PC-9 (cell line): ENCODE results near the gene ELAPOR2. TPM values are rescaled to one million over a fixed set of nuclear protein-coding genes. Genes with fewer than 3 reads are reported as not detected.

Source experiments
- BruUV-seq: library from RNA; stranded (reverse); fragments of 400-500 nt; replicated peaks from 2 replicates; lab custom pipeline; 2021; lab: Mats Ljungman, UMichigan
- CTCF ChIA-PET: fragments of 300-600 bp; sonication (Branson Sonifier 250); formaldehyde crosslinking; loops from one replicate; lab custom pipeline; 2022; ENCODE audit warnings: antibody characterized with exemption; lab: Charles Lee
- POLR2A ChIA-PET: fragments of 300-600 bp; sonication (Branson Sonifier 250); formaldehyde crosslinking; loops from one replicate; lab custom pipeline; 2022; ENCODE audit warnings: antibody characterized with exemption; ENCODE audit not compliant: unreplicated experiment; lab: Charles Lee
- DNase-seq, 2 experiments: peaks; one replicate each; pipeline versions ENCODE4 v3.0.0 to v3.0.0-alpha.2; 2015 to 2022; ENCODE audit warnings: mixed read lengths in 1 of 2
- H2AFZ ChIP-seq: fragments of 200-600 bp; sonication (generic); 2 replicates; pipeline ENCODE4 v1.8.1; 2017; ENCODE audit warnings: antibody characterized with exemption
- H3F3A ChIP-seq: fragments of 200-600 bp; sonication (generic); 2 replicates; pipeline ENCODE4 v1.8.1; 2017; ENCODE audit warnings: antibody characterized with exemption, mild to moderate bottlenecking, low read depth; ENCODE audit not compliant: insufficient read depth
- H3K27ac ChIP-seq: fragments of 200-600 bp; sonication (generic); 2 replicates; pipeline ENCODE4 v1.6.1; 2016; ENCODE audit warnings: mixed run types
- H3K27me3 ChIP-seq: fragments of 200-600 bp; sonication (generic); 2 replicates; pipeline ENCODE4 v1.6.1; 2016; ENCODE audit warnings: low read depth, mixed run types; ENCODE audit not compliant: insufficient read depth
- H3K36me3 ChIP-seq: fragments of 200-600 bp; sonication (generic); 2 replicates; pipeline ENCODE4 v1.6.1; 2016; ENCODE audit warnings: low read depth, mixed run types
- H3K4me1 ChIP-seq: fragments of 200-600 bp; sonication (generic); replicated peaks from 2 replicates; pipeline ENCODE4 v1.6.1; 2016; ENCODE audit warnings: mixed run types; ENCODE audit not compliant: insufficient read depth
- H3K4me2 ChIP-seq: fragments of 200-600 bp; sonication (generic); 2 replicates; pipeline ENCODE4 v1.6.1; 2017; ENCODE audit warnings: mixed run types
- H3K4me3 ChIP-seq: fragments of 200-600 bp; sonication (generic); 2 replicates; pipeline ENCODE4 v1.6.1; 2016; ENCODE audit warnings: mixed run types
- H3K79me2 ChIP-seq: fragments of 200-600 bp; sonication (generic); 2 replicates; pipeline ENCODE4 v1.6.1; 2017; ENCODE audit warnings: low read depth, mixed run types
- H3K9me2 ChIP-seq: fragments of 200-600 bp; sonication (generic); 2 replicates; pipeline ENCODE4 v1.8.1; 2017; ENCODE audit warnings: mild to moderate bottlenecking; ENCODE audit not compliant: insufficient read depth
- H3K9me3 ChIP-seq: fragments of 200-600 bp; sonication (generic); 2 replicates; pipeline ENCODE4 v1.8.1; 2016; ENCODE audit warnings: low read depth; ENCODE audit not compliant: insufficient read depth
- H4K20me1 ChIP-seq: fragments of 200-600 bp; sonication (generic); 2 replicates; pipeline ENCODE4 v1.8.1; 2017; ENCODE audit not compliant: insufficient read depth
- EZH2 ChIP-seq: fragments of 200-600 bp; sonication (generic); IDR thresholded peaks from 2 replicates; pipeline ENCODE4 v1.8.0; 2017; ENCODE audit warnings: antibody characterized with exemption, low read depth
- intact Hi-C: fragments of 100-400 bp; cut with micrococcal nuclease; formaldehyde crosslinking; loops from one replicate; pipeline ENCODE4 v1.10.0; 2022; ENCODE audit not compliant: unreplicated experiment
- total RNA-seq: library from RNA; stranded (reverse); gene quantifications from 2 replicates; pipeline ENCODE4 v1.2.3, GENCODE V29; 2021
- TF ChIP-seq, protein P1 (sequence below): fragments of 200-600 bp; sonication (generic); conservative IDR thresholded peaks from 2 replicates; pipeline ENCODE4 v1.6.1; 2017; ENCODE audit warnings: mixed run types, antibody characterized with exemption, mild to moderate bottlenecking, moderate library complexity

Gene ELAPOR2
- total RNA-seq, 1 experiment from 2014 or later: 11.0 TPM

DNA sequence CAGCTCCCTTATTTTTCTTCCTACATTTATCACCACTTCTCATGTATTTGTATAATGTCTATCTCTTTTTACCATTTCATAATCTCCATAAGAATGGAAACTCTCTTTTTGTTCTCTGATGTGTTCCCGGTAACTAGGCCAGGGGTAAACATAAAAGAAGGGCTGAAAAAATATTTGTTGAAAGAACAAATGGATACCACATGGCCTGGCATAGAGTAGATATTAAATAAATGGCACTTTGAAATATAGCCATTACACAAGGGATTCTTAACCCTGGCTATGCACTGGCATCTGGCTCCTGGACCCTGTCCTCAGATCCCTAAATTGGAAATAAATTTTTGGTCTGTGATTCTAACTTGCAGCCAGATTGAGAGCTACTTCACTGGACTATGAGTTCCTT lies 30.4 kb downstream of the ELAPOR2 start:
- Histone ChIP-seq H3K27ac (no peak overlapping the region), H3K79me2 (no peaks in the 10 kb centered on the region; the same call in 1 of the 2 replicates), H4K20me1 (no peaks in the 10 kb centered on the region), H3K27me3 (no peaks in the 10 kb centered on the region), H3K9me2 (no peaks in the 10 kb centered on the region), H3K36me3 (no peaks in the 10 kb centered on the region), H3F3A (no peaks in the 10 kb centered on the region), H3K9me3 (peaks cover 5% of the 10 kb centered on the region; the same call in 1 of the 2 replicates), H3K4me3 (no peak overlapping the region), H3K4me1 (no peaks in the 10 kb centered on the region), H3K4me2 (no peak overlapping the region), H2AFZ (no peak overlapping the region)
- DNase-seq: no peak
- ChIA-PET CTCF (no interaction called here), POLR2A (no interaction called here)
- no TSS peak for BruUV-seq
- intact Hi-C loops: no loop called here
- TF ChIP-seq EZH2: no peak
- TF ChIP-seq, protein P1, sequence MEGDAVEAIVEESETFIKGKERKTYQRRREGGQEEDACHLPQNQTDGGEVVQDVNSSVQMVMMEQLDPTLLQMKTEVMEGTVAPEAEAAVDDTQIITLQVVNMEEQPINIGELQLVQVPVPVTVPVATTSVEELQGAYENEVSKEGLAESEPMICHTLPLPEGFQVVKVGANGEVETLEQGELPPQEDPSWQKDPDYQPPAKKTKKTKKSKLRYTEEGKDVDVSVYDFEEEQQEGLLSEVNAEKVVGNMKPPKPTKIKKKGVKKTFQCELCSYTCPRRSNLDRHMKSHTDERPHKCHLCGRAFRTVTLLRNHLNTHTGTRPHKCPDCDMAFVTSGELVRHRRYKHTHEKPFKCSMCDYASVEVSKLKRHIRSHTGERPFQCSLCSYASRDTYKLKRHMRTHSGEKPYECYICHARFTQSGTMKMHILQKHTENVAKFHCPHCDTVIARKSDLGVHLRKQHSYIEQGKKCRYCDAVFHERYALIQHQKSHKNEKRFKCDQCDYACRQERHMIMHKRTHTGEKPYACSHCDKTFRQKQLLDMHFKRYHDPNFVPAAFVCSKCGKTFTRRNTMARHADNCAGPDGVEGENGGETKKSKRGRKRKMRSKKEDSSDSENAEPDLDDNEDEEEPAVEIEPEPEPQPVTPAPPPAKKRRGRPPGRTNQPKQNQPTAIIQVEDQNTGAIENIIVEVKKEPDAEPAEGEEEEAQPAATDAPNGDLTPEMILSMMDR: no peak

DNA sequence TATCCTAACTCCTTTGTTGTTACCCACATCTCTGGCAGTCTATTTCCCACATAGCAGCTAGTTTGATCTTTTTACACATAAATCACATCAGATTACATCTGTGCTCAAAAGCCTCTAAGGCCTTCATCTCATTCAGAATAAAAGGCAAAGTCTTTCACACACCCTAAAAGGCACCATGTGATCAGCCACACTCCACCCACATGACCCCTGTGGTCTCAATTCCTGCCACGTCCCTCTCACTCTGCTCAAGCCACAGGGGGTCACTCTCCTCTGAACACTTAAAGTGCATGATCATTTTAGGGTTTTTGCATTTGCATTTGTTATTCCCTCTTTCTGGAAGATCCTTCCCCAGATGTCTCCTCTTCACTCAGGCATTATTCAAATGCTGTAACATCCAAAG lies 30.8 kb downstream of the ELAPOR2 start:
- POLR2A ChIA-PET: no interaction called here

DNA sequence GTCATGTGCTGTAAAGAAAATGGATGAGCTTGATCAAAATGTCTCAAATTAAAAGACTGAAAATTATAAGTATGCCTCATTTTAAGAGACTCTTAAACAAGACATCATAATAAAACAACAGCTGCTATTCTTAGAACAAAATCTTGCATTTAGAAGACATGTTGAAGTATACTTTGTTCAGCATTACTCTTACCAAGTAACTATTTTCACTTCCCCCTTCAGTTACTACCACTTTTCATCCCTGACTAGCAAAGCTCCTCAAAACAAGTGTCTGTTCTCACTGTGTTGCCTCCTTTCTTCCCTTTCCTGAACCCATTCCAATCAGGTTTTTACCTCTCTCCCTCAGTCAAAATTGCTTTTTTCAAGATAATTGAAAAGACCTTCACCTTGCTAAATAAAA lies 31.6 kb downstream of the ELAPOR2 start:
- no peaks in the 10 kb centered on the region for H4K20me1 ChIP-seq
- ChIA-PET POLR2A (no interaction called here), CTCF (no interaction called here)
- H3K27me3 ChIP-seq: no peaks in the 10 kb centered on the region
- H3K36me3 ChIP-seq: no peaks in the 10 kb centered on the region
- H3K4me1 ChIP-seq: no peaks in the 10 kb centered on the region
- TF ChIP-seq, protein P1: no peak
- no peak for TF ChIP-seq EZH2
- no peak for DNase-seq
- H2AFZ ChIP-seq: no peak overlapping the region
- intact Hi-C loops: no loop called here
- H3K9me3 ChIP-seq: peaks cover 5% of the 10 kb centered on the region; the same call in 1 of the 2 replicates
- no peaks in the 10 kb centered on the region for H3K9me2 ChIP-seq
- BruUV-seq: no TSS peak
- H3K79me2 ChIP-seq: no peaks in the 10 kb centered on the region
- H3K4me2 ChIP-seq: no peak overlapping the region
- no peak overlapping the region for H3K27ac ChIP-seq
- no peak overlapping the region for H3K4me3 ChIP-seq
- H3F3A ChIP-seq: no peaks in the 10 kb centered on the region

More for the DNA sequence above, 30.8 kb downstream of the ELAPOR2 start:
- Histone ChIP-seq H3K36me3 (no peaks in the 10 kb centered on the region), H3K4me1 (no peaks in the 10 kb centered on the region), H3K9me3 (peaks cover 5% of the 10 kb centered on the region; the same call in 1 of the 2 replicates), H2AFZ (no peak overlapping the region), H4K20me1 (no peaks in the 10 kb centered on the region), H3K9me2 (no peaks in the 10 kb centered on the region), H3K4me3 (no peak overlapping the region), H3K4me2 (no peak overlapping the region), H3K27me3 (no peaks in the 10 kb centered on the region), H3F3A (no peaks in the 10 kb centered on the region), H3K27ac (no peak overlapping the region), H3K79me2 (no peaks in the 10 kb centered on the region)
- CTCF ChIA-PET: no interaction called here
- TF ChIP-seq, protein P1: no peak
- no peak for TF ChIP-seq EZH2
- no TSS peak for BruUV-seq
- intact Hi-C loops: no loop called here
- no peak for DNase-seq
